ENCODE measurements around the gene IREB2.
A peak's percentile ranks its signal among the peaks of the same experiment; 100 is the strongest.

The IREB2 gene

GRCh38 chr15:78437107-78437761, 782 bp upstream of the IREB2 start:
- no peak for DNase-seq

DNA sequence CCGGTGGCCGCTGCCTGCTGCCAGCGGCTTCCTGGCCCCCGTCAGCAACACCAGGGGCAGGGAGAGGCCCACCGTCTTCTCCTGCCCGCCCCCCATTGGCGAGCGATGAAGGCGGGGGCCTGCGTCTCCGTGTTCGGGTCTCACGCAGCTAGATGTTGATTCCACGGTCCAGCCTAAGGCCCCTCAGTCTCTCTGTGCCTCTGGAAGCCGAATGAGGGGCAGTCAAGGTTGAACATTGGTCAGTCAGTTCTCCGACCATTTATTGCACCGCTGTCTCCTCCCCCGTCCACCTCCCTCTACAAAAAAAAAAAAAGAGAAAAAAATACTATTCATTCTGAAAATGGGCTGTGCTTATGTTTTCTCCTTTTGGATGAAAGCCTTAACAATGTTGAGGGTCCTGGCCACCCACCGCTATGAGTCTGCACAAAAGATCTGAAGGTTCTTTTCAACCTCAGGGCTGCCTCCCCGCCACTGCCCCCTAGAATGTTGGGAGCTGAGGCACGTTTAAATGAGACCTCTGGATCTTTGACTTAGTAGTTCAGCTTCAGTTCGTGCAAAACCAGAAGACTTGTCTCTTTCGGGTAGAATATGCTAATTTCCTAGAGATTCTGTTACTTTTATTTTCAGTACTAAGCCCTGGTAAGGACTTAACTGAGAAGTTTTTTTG, 736 bp downstream of the IREB2 start:
- DNase-seq, result peak; percentile 7

GRCh38 chr15:78440375-78441373, 2.7 kb downstream of the IREB2 start:
- DNase-seq, result no peak

DNA sequence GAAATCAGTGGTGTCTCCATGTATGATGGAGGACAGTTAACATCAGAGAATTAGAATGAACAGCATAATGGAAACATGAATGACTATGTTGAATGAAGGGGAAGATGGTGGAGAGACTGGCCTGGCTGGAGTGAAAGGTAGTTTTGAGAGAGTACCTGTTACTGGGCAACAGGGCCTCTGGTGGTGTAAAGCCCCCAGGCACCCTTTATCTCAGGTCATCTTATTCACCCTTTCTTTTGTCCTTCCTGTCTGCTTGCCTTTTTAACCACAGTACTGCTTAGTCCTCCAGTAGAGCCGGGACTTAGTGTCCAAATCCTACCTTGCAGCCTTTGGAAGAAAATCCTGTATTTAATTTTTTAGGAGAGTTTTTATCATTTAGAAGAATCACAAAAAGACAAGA, 6.2 kb downstream of the IREB2 start:
- DNase-seq, result no peak

DNA sequence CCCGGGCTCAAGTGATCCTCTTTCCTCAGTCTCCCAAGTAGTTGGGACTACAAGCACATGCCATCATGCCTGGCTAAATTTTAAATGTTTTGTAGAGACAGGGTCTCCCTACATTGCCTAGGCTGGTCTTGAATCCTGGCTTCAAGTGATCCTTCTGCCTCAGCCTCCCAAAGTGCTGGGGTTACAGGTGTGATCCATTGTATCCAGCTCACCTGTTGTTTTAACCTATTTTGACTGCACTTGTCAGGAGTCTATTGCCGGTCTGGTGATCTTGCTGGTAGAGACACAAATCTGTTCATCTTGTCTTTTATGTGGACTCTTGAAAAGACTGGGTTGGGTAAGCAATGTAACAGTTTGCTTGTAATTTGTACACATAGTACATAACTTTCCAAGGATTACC, 7.9 kb downstream of the IREB2 start:
- no peak for DNase-seq

- DNase-seq, result no peak
Measured at GRCh38 chr15:78446551-78446950, 8.5 kb downstream of the IREB2 start.

DNA sequence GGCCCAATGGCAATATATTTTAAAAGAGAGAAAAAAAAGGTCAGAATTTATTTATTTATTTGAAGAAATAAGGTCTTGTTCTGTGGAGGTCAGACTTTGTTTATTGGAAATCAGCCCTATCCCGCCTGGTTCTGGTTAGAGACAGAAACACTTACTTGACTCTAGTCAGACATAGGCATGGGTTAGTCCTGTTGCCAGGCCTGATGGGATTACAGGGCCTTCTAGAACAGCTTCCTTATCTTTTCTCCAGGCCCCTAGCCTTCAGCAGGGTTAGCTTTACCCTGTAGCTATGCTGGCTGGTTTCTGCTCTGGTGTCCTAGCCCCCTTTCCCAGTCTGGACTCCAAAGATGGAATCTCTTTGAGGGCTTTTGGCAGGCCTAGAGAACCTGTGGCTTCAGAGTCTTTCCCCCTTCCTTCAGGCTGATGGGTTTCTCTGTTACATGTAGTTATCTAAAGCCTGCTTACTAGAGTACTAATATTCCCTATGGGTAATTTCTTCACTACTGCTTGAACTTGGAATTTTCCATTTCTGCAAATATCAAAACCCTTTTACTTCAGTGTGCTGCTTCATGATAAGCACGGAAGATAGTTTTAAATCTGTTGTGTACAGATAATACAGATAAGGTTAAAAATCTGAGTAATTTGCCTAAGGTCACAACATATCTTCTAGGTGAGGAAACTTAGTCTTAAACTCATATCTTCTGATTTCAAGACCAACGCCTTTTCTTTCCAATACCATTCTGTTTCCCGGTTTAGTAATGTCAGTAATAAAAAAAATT, 10.6 kb downstream of the IREB2 start:
- no peak for DNase-seq

- DNase-seq, result no peak
Measured at GRCh38 chr15:78449220-78449999, 11.4 kb downstream of the IREB2 start.

DNA sequence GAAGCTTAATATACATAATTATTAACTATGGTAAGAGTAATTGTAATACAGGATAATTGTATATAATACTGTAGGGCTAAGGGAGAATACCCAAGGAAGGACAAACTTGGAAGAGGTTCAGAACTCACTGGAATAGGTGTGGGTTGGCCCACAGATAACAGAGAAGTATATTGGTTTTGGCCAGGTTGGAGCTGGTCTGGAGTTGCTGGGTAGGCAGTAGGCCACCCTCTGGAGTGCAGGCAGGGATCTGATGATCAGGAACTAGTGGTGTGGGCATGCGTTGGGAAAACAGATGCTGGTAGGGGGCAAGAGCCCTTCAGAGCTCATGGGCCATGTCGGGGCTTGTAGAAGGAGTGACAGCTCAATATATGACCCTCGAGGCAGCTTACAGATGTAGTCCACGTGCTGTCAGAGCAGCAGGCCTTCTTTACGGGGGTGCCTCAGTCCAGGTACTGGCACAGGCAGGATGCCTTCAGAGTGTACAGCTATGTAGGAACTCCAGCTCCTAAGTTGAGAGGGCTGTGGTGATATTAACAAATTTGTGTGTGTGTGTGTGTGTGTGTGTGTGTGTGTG, 12.4 kb downstream of the IREB2 start:
- no peak for DNase-seq

DNA sequence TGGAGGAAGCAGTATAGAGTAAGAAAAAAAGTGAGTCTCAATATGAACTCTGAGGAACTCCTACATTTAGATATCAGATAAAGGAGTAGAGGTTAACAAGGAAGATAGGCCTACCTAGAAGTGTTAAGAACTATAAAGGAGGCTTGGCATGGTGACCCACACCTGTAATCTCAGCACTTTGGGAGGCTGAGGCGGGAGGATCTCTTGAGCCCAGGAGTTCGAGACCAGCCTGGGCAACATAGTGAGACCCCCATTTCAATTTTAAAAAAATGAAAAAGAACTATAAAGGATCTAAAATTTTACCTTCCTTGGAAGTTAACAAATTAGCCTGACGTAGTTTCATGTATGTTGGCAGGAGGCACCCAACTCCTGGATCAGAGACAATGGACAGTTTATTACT, 14.5 kb downstream of the IREB2 start:
- no peak for DNase-seq

DNA sequence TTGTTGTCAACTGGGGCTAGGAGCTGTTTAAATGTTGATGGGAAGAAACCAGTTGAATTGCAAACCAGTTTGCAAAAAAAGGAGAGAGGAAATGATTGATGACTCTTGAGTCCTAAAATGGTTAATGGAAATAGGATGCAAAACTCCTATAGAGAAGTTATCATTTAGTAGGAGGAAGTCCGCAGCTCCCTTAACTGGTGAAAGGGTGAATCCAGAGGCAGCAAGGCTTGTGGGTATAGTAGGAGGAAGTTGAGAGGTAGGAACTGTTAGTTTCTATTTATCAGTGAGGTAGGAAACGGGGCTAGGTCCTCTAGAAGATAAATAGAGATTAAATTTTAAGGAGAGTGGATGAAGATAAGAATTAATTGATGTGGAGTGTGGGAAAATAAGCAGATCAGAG, 15.4 kb downstream of the IREB2 start:
- DNase-seq, result no peak

DNA sequence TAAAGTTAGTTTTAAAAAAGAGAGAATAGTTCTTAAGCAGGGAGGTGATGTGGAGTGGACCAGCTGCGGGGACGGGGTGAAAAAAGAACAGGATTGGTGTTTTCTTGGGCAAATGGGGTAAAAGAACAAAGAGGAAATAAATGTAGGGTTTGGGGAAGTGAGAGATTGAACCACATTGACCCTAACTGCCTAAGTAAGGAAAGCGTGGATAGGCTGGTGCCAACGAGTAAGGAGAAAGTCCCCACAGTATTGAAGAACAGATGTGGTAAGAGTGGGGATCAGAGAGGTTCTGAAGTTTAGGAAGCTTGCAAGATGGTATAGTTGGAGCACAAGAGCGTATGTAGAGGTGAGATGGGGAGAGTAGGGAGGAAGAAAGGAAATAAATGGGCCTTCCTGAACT, 17.0 kb downstream of the IREB2 start:
- DNase-seq, result no peak

DNA sequence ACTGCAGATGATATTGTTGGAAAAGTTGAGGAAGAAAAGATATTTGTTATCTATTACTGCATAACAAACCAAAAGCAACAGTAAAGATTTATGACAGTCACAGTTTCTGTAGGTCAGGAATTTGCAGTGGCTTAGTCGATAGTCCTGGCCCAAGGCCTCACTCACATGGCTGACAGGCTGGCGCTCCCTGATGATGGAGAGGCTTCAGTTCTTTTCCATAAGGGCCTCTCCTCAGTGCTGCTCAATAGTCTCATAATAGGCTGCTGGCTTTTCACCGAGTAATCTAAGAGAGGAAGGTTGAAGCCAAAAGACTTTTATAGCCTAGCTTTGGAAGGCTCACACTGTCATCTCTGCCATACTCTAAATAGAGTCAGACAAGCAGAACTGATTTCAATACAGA, 17.7 kb downstream of the IREB2 start:
- no peak for DNase-seq

DNA sequence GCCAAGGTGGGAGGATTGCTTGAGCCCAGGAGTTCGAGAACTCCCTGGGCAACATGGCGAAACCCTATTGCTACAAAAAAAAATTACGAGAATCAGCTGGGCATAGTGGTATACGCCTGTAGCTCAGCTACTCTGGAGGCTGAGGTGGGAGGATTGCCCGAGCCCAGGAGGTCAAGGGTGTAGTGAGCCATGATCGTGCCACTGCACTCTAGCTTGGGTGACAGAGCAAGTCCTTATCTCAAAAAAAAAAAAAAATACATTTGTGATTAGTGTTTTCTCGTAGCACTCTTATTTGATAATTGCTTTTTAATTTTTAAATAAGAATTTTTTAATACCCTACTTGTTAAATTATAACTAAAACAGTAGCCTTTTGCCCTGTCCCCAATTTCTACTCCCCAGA, 18.4 kb downstream of the IREB2 start:
- DNase-seq, result no peak

GRCh38 chr15:78457101-78457500, 19.1 kb downstream of the IREB2 start:
- DNase-seq, result no peak

DNA sequence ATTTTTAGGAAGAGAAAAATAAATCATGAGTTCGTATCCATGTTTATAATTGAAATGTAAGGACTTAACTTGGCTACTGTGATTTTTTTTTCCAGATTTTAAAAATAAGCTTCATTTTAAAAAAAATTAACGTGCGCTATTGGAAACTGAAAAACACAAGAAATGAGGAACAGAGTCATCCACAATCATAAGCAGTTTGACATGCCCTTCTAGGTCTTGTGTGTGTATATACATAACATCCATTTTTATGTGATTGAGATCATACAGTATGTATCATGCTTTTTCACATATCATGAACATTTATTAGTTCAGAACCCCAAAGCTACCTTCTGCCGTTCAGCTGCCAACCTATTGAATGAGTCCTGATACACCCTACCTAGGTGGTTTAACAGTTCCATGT, 22.7 kb downstream of the IREB2 start:
- DNase-seq, result no peak

- DNase-seq, result no peak
Measured at GRCh38 chr15:78461171-78461888, 23.3 kb downstream of the IREB2 start.

- DNase-seq, result no peak
Measured at GRCh38 chr15:78469031-78469430, 31.0 kb downstream of the IREB2 start.

DNA sequence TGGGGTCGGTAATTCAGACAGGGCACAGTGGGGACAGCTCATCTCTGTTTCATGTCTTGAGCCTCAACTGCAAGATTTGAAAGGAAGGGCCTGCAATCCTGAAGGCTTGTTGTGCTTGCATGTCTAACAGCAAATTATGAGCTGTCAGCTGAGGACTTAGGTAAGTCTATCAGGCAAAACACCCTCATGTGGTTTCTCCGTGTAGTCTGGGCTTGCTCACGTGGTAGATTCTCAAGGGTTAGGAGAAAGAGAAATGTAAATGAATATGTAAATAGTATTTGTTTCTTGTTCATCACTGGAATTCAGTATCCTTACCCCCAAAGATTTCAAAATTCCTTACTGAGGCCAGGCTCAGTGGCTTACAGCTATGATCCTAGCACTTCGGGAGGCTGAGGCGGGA, 39.3 kb downstream of the IREB2 start:
- no peak for DNase-seq

DNA sequence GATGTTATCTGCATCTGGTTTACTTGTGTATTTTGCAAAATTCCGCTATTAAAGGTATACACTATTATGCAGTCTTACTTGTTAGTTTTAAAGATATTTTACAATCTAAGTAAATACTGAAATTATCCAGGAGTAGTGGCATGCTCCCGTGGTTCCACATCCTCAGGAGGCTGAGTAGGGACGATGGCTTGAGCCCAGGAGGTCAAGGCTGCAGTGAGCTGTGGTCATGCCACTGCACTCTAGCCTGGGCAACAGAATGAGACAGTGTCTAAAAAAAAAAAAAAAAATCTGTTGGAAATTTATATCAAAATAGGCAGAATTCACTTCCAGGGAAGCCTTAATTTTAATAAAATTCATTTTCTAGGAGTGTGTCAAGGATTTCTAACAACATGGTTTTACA, 41.6 kb downstream of the IREB2 start:
- DNase-seq, result no peak

DNA sequence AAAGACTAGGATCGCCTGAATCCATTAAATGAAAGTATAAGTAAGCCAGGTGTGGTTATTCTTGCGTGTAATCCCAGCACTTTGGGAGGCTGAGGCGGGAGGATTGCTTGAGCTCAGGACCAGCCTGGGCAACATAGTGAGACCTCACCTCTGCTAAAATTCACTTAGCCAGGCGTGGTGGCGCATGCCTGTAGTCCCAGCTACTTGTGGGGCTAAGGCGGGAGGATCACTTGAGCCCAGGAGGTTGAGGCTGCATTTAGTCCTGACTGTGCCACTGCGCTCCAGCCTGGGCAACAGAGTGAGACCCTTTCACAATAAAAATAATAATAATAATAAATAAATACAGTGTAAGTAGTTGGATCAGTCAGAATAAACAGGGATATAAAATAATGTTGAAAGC, 43.9 kb downstream of the IREB2 start:
- no peak for DNase-seq

All from T-helper 9 cell (primary cell).